HepG2 (cell line): ENCODE results near the gene NNMT. TPM values are rescaled to one million over a fixed set of nuclear protein-coding genes. Genes with fewer than 3 reads are reported as not detected.

Experiments used
- ATAC-seq: fragments of 200-7000 bp; cut with Tn5 transposase; 3 replicates; pipeline ENCODE4 v1.9.1; 2020; ENCODE audit warnings: mild to moderate bottlenecking, moderate library complexity
- BruUV-seq: library from RNA; stranded (reverse); fragments of 400-500 nt; replicated peaks from 2 replicates; lab custom pipeline; 2021; lab: Mats Ljungman, UMichigan
- CTCF ChIA-PET: fragments of 300-600 bp; formaldehyde crosslinking; extraction: SDS; loops from one replicate; lab custom pipeline; 2021; ENCODE audit warnings: low total read pairs, inconsistent platforms, low intra/inter-chr PET ratio; lab: Yijun Ruan, JAX
- POLR2A ChIA-PET: fragments of 350-600 bp; sonication (Branson Sonifier 250); formaldehyde crosslinking; loops from one replicate; lab custom pipeline; 2020; ENCODE audit warnings: antibody characterized with exemption, inconsistent platforms; lab: Yijun Ruan, JAX
- DNase-seq: peaks from one replicate; pipeline ENCODE4 v3.0.0-alpha.2; 2015; ENCODE audit warnings: low spot score
- FAIRE-seq: peaks from 3 replicates; lab custom pipeline; 2011; peaks lifted over from hg19 to GRCh38; lab: Jason Lieb, UNC
- H2AFZ ChIP-seq: one replicate; pipeline ENCODE4 v1.6.1; 2011; ENCODE audit warnings: low read length, inconsistent platforms
- H3K27ac ChIP-seq: fragments of 300-600 bp; 3 replicates; pipeline ENCODE4 v1.8.0; 2011; ENCODE audit warnings: mixed run types, mild to moderate bottlenecking, mixed read lengths, low read length, inconsistent platforms; ENCODE audit not compliant: insufficient read depth; ENCODE audit errors: extremely low read length
- H3K27me3 ChIP-seq, 2 experiments: fragments of 200-600 bp in 1 of 2; 2 replicates in 1 of 2; 3 replicates in 1 of 2; pipeline versions ENCODE4 v1.6.0 to v1.8.0; 2011; ENCODE audit warnings: low read length in 2 of 2, mild to moderate bottlenecking in 2 of 2, moderate library complexity in 2 of 2, inconsistent platforms in 1 of 2; ENCODE audit not compliant: insufficient read depth in 2 of 2, control insufficient read depth in 1 of 2
- H3K36me3 ChIP-seq, 2 experiments: fragments of 200-600 bp in 1 of 2; replicated peaks in 1 of 2; 2 replicates in 1 of 2; 3 replicates in 1 of 2; pipeline versions ENCODE4 v1.5.1 to v1.8.0; 2011; ENCODE audit warnings: low read length in 2 of 2, inconsistent platforms in 1 of 2; ENCODE audit not compliant: insufficient read depth in 2 of 2, control insufficient read depth in 1 of 2
- H3K4me1 ChIP-seq: 2 replicates; pipeline ENCODE4 v1.5.1; 2012; ENCODE audit warnings: low read length, inconsistent platforms; ENCODE audit not compliant: insufficient read depth
- H3K4me2 ChIP-seq: 2 replicates; pipeline ENCODE4 v1.6.0; 2011; ENCODE audit warnings: low read depth, low read length, inconsistent platforms
- H3K4me3 ChIP-seq, 3 experiments: fragments of 200-600 bp in 1 of 3; sonication (generic), shearing (Covaris generic) in 1 of 3; replicated peaks in 1 of 3; 2 replicates each; pipeline ENCODE4 v1.5.1; 2011 to 2016; ENCODE audit warnings: low read length in 3 of 3, inconsistent platforms in 2 of 3, low read depth in 2 of 3, mild to moderate bottlenecking in 2 of 3, control low read depth in 1 of 3, mixed read lengths in 1 of 3; ENCODE audit not compliant: insufficient read depth in 1 of 3
- H3K79me2 ChIP-seq: one replicate; pipeline ENCODE4 v1.6.1; 2011; ENCODE audit warnings: low read length, inconsistent platforms; ENCODE audit not compliant: insufficient read depth
- H3K9ac ChIP-seq: 2 replicates; pipeline ENCODE4 v1.6.0; 2011; ENCODE audit warnings: mild to moderate bottlenecking, low read depth, low read length, inconsistent platforms; ENCODE audit not compliant: insufficient read depth
- H3K9me3 ChIP-seq: 2 replicates; pipeline ENCODE4 v1.5.1; 2012; ENCODE audit warnings: mild to moderate bottlenecking, low read length
- H4K20me1 ChIP-seq: 2 replicates; pipeline ENCODE4 v1.6.0; 2011; ENCODE audit warnings: inconsistent platforms, mild to moderate bottlenecking, low read length, moderate library complexity; ENCODE audit not compliant: insufficient read depth
- CCAR2 ChIP-seq: fragments of 200-400 bp; formaldehyde crosslinking; optimal IDR thresholded peaks from 2 replicates; pipeline ENCODE3; 2018; ENCODE audit warnings: low read depth, mild to moderate bottlenecking, low read length, moderate library complexity
- DNMT3B ChIP-seq: conservative IDR thresholded peaks from 2 replicates; pipeline ENCODE4 v1.6.1; 2016; ENCODE audit warnings: missing biosample characterization, control low read depth
- PRPF4 ChIP-seq: fragments of 200-400 bp; formaldehyde crosslinking; IDR thresholded peaks from 2 replicates; pipeline ENCODE4 v1.6.1; 2016; ENCODE audit warnings: low read length, low read depth; ENCODE audit not compliant: poor library complexity, severe bottlenecking
- ZNF121 ChIP-seq: sonication (generic); formaldehyde crosslinking; IDR thresholded peaks from 2 replicates; pipeline ENCODE4 v1.5.0; 2020; ENCODE audit warnings: mild to moderate bottlenecking, missing genetic modification reagents
- WGBS: methylation state at CpG from one replicate; pipeline ENCODE4 v1.1.6; 2017; ENCODE audit warnings: low lambda C conversion rate; 5-methylcytosine and 5-hydroxymethylcytosine counted together
- in situ Hi-C: cut with HindIII; loops from 2 replicates; pipeline ENCODE4 v1.10.0; 2017; ENCODE audit warnings: low pct_unique_long_range_greater_than_20kb; ENCODE audit not compliant: extremely low pct_ligation_motif_present
- intact Hi-C: fragments of 100-400 bp; cut with micrococcal nuclease; formaldehyde crosslinking; loops from one replicate; pipeline ENCODE4 v1.10.0; 2022; ENCODE audit not compliant: unreplicated experiment
- polyA plus RNA-seq, 8 experiments: library from polyadenylated mRNA; depleted of rRNA in 3 of 8; stranded (reverse) in 7 of 8; unstranded in 1 of 8; fragments of >200 nt; fragmentation: Illumina TruSeq in 4 of 8; extraction: Trizol in 4 of 8; gene quantifications; 2 replicates each; pipeline versions ENCODE4 v1.2.1 to v1.2.3, GENCODE V29; 2011 to 2016; ENCODE audit warnings: low read depth in 4 of 8, missing spikeins in 1 of 8, mixed read lengths in 1 of 8; ENCODE audit not compliant: insufficient read depth in 1 of 8
- total RNA-seq, 5 experiments: library from RNA; depleted of rRNA; stranded (reverse); fragments of >200 nt; fragmentation: Illumina TruSeq; extraction: Trizol; gene quantifications; 2 replicates each; pipeline ENCODE4 v1.2.3, GENCODE V29; 2016; ENCODE audit warnings: low read depth in 1 of 5
- TF ChIP-seq, protein P1 (sequence below): fragments of 450-650 bp; IDR thresholded peaks from 2 replicates; pipeline ENCODE4 v1.6.1; 2017
- TF ChIP-seq, protein P2 (sequence below), 2 experiments: sonication (generic) in 1 of 2; formaldehyde crosslinking in 1 of 2; IDR thresholded peaks; 2 replicates each; pipeline versions ENCODE4 v1.6.1 to v1.9.0; 2014 to 2022; ENCODE audit warnings: antibody characterized with exemption in 1 of 2, borderline replicate concordance in 1 of 2, inconsistent platforms in 1 of 2, low read depth in 1 of 2, missing genetic modification reagents in 1 of 2
- TF ChIP-seq, protein P3 (sequence below): sonication (generic); formaldehyde crosslinking; IDR thresholded peaks from 2 replicates; pipeline ENCODE4 v1.5.0; 2020; ENCODE audit warnings: mild to moderate bottlenecking, low read depth, missing genetic modification reagents, borderline replicate concordance
- TF ChIP-seq, protein P4 (sequence below), 2 experiments: sonication (generic) in 1 of 2; formaldehyde crosslinking in 1 of 2; IDR thresholded peaks; 2 replicates each; pipeline versions ENCODE4 v1.4.0 to v1.6.1; 2018 to 2020; ENCODE audit warnings: missing genetic modification reagents in 2 of 2, borderline replicate concordance in 1 of 2, low read depth in 1 of 2, mild to moderate bottlenecking in 1 of 2, missing biosample characterization in 1 of 2

NNMT gene
- total and polyA plus RNA-seq, 2 of the 13 experiments (the other 11 are each of a cell fraction or from before 2014, with no cell fraction given): 0.13 TPM; not detected in 1

DNA sequence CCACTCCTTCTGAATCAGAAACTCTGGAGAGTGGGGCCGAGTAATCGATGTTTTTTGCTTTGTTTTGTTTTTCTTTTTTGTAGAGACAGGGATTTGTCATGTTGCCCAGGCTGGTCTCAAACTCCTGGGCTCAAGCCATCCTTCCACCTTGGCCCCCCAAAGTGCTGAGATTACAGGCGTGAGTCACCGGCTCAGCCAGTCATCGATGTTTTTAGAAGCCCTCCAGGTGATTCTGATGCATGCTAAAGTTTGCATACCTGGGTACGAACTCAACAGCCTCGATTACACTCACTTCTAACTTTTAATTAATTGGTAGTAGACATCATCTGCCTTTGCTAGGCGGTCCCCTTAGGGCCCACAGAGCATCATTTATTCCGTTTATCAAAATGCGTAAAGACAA lies 53.8 kb downstream of the NNMT start (continued):
- TF ChIP-seq, protein P1, sequence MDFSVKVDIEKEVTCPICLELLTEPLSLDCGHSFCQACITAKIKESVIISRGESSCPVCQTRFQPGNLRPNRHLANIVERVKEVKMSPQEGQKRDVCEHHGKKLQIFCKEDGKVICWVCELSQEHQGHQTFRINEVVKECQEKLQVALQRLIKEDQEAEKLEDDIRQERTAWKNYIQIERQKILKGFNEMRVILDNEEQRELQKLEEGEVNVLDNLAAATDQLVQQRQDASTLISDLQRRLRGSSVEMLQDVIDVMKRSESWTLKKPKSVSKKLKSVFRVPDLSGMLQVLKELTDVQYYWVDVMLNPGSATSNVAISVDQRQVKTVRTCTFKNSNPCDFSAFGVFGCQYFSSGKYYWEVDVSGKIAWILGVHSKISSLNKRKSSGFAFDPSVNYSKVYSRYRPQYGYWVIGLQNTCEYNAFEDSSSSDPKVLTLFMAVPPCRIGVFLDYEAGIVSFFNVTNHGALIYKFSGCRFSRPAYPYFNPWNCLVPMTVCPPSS: no peak

DNA sequence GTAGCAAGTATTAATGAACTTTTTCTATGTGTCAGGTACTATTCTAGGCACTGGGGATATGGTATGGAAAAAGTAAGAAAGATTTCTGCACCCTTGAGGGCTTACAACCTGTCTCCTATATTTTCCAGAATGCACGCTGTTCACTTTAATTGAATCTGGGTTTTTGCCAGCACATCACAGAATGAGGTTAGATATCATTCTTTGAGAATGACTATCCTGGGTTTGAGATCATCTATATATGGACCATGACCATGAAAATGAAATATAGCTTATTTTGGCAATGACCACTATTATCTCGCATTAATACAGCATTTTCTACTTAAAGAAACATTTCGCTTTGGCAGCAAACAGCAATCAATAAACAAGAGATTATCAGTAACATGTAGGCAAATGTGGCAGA lies 57.2 kb downstream of the NNMT start:
- Histone ChIP-seq H3K4me2 (no peak overlapping the region), H4K20me1 (no peaks in the 10 kb centered on the region), H3K4me1 (no peaks in the 10 kb centered on the region), H3K4me3 (no peak overlapping the region), H3K9me3 (no peaks in the 10 kb centered on the region), H3K36me3 (no peaks in the 10 kb centered on the region), H2AFZ (no peak overlapping the region), H3K9ac (no peak overlapping the region), H3K27ac (no peak overlapping the region), H3K79me2 (no peaks in the 10 kb centered on the region), H3K27me3 (peaks cover 0 to 11% of the 10 kb centered on the region in 2 experiments; a peak in 1 of 5 replicates)
- intact Hi-C loops: no loop called here
- WGBS: 18% methylated on average over 3 of the region's 3 CpGs
- no peak for DNase-seq
- no peak for FAIRE-seq
- in situ Hi-C loops: no loop called here
- no TSS peak for BruUV-seq
- ATAC-seq: no peak
- TF ChIP-seq, protein P2, sequence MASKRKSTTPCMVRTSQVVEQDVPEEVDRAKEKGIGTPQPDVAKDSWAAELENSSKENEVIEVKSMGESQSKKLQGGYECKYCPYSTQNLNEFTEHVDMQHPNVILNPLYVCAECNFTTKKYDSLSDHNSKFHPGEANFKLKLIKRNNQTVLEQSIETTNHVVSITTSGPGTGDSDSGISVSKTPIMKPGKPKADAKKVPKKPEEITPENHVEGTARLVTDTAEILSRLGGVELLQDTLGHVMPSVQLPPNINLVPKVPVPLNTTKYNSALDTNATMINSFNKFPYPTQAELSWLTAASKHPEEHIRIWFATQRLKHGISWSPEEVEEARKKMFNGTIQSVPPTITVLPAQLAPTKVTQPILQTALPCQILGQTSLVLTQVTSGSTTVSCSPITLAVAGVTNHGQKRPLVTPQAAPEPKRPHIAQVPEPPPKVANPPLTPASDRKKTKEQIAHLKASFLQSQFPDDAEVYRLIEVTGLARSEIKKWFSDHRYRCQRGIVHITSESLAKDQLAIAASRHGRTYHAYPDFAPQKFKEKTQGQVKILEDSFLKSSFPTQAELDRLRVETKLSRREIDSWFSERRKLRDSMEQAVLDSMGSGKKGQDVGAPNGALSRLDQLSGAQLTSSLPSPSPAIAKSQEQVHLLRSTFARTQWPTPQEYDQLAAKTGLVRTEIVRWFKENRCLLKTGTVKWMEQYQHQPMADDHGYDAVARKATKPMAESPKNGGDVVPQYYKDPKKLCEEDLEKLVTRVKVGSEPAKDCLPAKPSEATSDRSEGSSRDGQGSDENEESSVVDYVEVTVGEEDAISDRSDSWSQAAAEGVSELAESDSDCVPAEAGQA (IDR thresholded peaks at IDR 0.05; ENCODE audit: low read depth): no peak
- TF ChIP-seq, protein P2 (CRISPR knock-in tag; IDR thresholded peaks at IDR 0.05; ENCODE audit: borderline replicate concordance): no peak
- no peak for TF ChIP-seq ZNF121
- no peak for TF ChIP-seq CCAR2
- TF ChIP-seq, protein P3, sequence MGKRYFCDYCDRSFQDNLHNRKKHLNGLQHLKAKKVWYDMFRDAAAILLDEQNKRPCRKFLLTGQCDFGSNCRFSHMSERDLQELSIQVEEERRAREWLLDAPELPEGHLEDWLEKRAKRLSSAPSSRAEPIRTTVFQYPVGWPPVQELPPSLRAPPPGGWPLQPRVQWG (CRISPR knock-in tag): no peak
- TF ChIP-seq, protein P4, sequence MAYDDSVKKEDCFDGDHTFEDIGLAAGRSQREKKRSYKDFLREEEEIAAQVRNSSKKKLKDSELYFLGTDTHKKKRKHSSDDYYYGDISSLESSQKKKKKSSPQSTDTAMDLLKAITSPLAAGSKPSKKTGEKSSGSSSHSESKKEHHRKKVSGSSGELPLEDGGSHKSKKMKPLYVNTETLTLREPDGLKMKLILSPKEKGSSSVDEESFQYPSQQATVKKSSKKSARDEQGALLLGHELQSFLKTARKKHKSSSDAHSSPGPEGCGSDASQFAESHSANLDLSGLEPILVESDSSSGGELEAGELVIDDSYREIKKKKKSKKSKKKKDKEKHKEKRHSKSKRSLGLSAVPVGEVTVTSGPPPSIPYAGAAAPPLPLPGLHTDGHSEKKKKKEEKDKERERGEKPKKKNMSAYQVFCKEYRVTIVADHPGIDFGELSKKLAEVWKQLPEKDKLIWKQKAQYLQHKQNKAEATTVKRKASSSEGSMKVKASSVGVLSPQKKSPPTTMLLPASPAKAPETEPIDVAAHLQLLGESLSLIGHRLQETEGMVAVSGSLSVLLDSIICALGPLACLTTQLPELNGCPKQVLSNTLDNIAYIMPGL (CRISPR knock-in tag; IDR thresholded peaks at IDR 0.05; ENCODE audit: borderline replicate concordance in 1 of 2, low read depth in 1 of 2): no peak
- TF ChIP-seq PRPF4: no peak
- TF ChIP-seq DNMT3B (CRISPR knock-in tag): no peak
- CTCF ChIA-PET: no interaction called here
- POLR2A ChIA-PET: no interaction called here
